Inflammatory macrophage (primary cell): Measurements from ENCODE around the gene PCLAF.
"Not testable (repeated sequence)": the region's sequence is repeated elsewhere in the genome, so short reads cannot be mapped to it uniquely, and the experiment has no call there.

Experiments used
- DNase-seq, 2 donors: peaks; one replicate each; pipeline ENCODE4 v3.0.0-alpha.2; 2020 to 2022
- total RNA-seq, 18 experiments: gene quantifications; one replicate each; lab custom pipeline; 2026; ENCODE audit warnings: mixed read lengths in 6 of 18, inconsistent platforms in 2 of 18; lab: John Stamatoyannopoulos, UW

The PCLAF gene, protein sequence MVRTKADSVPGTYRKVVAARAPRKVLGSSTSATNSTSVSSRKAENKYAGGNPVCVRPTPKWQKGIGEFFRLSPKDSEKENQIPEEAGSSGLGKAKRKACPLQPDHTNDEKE
- 1.6 to 16.4 (median 6.3) reads per million in 18 experiments for total RNA-seq

GRCh38 chr15:64381000-64381751 is at the start of gene PCLAF:
Gene PCLAF (minus strand): TSS chr15:64381441. CDS start chr15:64381371, 70 bp downstream.
- DNase-seq: peak; percentile 94

GRCh38 chr15:64430000-64430735 is 48.9 kb upstream of the PCLAF start:
- peak in 1 of 2 donors; percentile 26 for DNase-seq

- DNase-seq: no peak
Measured at GRCh38 chr15:64429448-64429847, 48.2 kb upstream of the PCLAF start.

- DNase-seq: peak in 1 of 2 donors; percentile 20
Measured at GRCh38 chr15:64426845-64427465, 45.7 kb upstream of the PCLAF start.

DNA sequence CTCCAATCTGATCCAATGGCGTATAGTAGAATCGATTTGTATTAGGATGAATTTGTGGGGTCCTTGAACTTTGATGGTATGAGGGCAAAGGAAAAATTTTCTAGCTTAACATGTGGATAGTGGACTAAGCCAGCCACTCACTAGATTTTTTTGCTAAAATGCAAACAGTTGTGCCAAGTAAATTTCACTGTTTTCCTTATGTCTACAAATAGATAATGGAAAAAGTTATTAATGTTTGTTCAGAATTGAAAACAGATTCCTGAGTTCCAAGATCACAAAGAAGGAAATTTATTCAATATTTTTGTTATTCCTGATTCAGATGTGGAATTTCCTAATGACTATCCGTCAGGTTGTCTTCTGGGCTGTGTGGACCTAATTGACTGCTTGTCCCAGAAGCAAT is 44.0 kb upstream of the PCLAF start:
- no peak for DNase-seq

DNA sequence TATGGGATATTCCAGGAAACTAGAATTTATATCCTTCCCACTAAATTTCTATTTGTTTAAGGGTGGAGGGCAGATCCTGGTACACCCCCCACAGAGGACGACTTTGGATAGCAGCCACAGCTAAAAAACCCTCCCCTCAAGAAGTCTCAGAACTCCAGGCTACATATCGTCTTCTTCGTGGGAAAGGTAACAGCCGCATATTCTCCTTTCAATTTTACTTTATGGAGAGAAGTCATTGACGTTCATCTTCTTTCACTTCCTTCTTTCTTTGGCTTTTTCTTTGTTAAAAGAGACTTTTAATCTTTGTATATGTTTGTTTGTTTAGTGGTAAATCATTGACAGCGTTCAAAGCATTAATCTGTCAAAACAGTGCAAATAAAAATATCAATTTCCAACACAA is 42.7 kb upstream of the PCLAF start:
- DNase-seq: no peak

GRCh38 chr15:64422697-64423096 is 41.5 kb upstream of the PCLAF start:
- DNase-seq: no peak

DNA sequence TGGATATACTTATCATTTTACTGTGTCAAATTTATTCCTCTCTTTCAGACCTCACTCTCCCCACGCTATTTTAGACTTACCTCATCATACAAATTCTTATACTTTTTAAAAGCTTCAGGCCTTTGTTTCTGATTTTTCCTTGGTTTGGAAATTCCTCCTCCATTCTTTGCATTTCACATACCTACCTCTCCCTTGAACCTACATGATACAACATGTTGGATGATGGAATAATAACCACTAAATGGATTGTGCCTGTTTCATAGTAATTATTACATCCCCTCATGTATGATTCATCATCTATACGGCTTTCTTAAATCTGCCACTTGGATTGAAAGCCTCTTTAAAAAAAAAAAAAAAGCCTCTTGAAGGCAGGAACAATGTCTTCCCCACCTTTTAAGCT is 31.0 kb upstream of the PCLAF start:
- no peak for DNase-seq

- DNase-seq: no peak
Measured at GRCh38 chr15:64400583-64400982, 19.3 kb upstream of the PCLAF start.

GRCh38 chr15:64398575-64398974 is 17.3 kb upstream of the PCLAF start:
- DNase-seq: no peak

DNA sequence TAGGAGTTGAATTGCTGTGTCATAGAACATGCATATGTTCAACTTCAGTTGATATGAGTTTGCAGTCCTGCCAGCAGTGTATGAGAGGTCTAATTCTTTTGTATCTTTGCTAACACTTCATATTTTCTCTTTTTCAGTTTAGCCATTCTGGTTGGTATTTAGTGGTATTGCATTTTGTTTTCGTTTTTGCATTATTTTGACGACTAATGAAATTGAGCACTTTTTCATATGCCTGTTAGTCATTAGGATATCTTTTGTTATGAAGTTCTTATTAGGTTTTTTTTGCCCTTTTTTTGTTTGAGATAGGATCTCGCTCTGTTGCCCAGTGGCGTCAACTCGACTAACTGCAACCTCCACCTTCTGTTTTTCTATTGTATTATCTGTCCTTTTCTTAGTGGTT is 15.5 kb upstream of the PCLAF start:
- DNase-seq: no peak

DNA sequence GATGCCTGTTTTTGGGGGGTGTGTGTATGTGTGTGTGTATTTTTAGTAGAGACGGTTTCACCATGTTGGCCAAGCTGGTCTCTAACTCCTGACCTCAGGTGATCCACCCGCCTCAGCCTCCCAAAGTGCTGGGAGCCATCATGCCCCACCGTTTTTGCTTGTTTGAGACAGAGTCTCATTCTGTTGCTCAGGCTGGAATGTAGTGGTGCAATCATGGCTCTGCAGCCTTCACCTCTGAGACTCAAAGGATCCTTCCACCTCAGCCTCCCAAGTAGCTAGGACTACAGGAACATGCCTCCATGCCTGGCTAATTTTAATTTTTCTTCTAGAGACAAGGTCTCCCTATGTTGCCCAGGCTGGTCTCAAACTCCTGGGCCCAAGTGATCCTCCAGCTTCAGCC is 11.2 kb upstream of the PCLAF start:
- not testable (repeated sequence) for DNase-seq

GRCh38 chr15:64389036-64389435 is 7.8 kb upstream of the PCLAF start:
- peak; percentile 12 to 28 for DNase-seq

- DNase-seq: peak; percentile 98 to 99
Measured at GRCh38 chr15:64387562-64388168, 6.4 kb upstream of the PCLAF start, which contains the start of gene TRIP4. Gene TRIP4 (plus strand): TSS chr15:64387836. CDS start chr15:64387864, 28 bp downstream.

- DNase-seq: no peak
Measured at GRCh38 chr15:64386291-64386690, 5.0 kb upstream of the PCLAF start.

DNA sequence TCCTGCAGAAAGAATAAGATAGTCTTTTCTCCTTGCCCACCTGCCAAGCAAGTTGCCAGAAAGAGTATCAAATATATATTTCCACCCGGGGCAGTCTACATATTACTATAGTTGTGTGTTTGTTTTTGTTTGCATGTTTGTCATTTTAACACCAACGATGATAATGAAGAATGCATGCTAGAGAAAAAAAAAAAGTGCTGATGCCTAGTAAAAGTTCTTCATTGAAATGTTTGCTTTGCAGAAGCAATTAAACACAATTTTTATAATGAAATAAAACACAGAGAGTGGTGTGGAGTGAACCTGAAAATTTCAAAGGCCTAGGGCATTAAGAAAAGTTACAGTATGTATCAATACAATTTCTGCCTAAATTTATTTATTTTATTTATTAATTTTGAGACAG is 2.5 kb upstream of the PCLAF start:
- no peak for DNase-seq

- not testable (repeated sequence) for DNase-seq
Measured at GRCh38 chr15:64380130-64380870, 941 bp downstream of the PCLAF start.

DNA sequence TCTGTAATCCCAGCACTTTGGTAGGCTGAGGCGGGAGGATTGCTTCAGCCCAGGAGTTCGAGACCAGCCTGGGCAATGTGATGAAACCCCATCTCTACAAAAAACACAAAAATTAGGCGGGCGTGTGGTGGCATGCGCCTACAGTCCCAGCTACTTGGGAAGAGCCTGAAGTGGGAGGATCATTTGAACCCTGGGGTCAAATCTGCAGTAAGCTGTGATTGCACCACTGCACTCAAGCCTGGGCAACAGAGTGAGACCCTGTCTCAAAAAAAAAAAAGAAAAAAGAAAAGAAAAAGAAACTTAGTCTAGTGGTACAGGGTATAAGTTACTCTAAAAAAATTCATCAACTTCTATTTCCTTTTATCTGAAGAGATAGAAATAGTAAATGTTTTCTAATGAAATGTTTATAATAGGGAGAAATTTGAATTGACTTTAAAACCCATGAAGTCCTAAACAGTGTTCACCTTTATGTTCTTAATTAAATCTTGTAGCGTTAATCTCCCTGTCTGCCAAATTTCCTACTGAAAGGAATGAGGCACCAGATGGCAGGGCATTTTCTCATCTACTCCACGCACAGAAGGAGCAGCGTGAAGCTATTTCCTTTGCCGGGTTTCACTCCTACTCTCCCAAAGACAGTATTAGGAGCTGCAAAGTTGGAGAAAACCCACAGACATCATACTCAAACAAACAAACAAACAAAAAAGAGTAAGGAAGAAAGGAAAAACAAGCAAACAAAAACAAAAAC is 1.9 kb downstream of the PCLAF start:
- DNase-seq: no peak

DNA sequence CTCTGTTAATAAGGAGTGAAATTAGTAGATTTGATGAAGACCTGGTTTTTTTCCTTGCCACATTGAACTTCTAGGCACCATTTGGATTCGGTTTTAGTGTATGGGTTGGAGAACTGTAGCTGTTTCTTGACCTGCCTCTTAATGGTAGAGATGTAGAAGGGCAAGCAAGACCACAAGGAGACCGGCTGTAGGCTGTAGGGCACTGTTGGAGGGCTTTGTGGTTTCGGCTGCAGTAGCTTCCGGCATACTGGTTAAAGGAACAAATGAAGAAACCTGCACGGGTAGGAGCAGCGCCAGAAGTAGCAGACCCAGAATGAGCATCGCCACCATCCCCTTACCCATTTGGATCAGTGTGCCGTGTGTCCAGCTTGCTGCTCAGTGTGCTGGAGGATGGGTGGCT is 7.9 kb downstream of the PCLAF start:
- no peak for DNase-seq

- DNase-seq: not testable (repeated sequence)
Measured at GRCh38 chr15:64371383-64371782, 9.9 kb downstream of the PCLAF start.

- no peak for DNase-seq
Measured at GRCh38 chr15:64369078-64369607, 12.1 kb downstream of the PCLAF start.
